ENCODE data around the gene NLRP1.

The NLRP1 gene

GRCh38 chr17:5467416-5467815, 116.9 kb downstream of the NLRP1 start:
- no peak for DNase-seq

- DNase-seq: no peak
These were observed 118.0 kb downstream of the NLRP1 start for GRCh38 chr17:5466295-5466694.

GRCh38 chr17:5464717-5465507, 119.4 kb downstream of the NLRP1 start:
- no peak for DNase-seq

Measured in effector CD4-positive, alpha-beta T cell (primary cell).